HG03108 (cell line): ENCODE results near the gene USP17L24.
"Not testable (repeated sequence)": the region's sequence is repeated elsewhere in the genome, so short reads cannot be mapped to it uniquely, and the experiment has no call there.

Experiments used
- ATAC-seq: cut with Tn5 transposase; IDR thresholded peaks from one replicate; pipeline ENCODE4 v1.9.1; 2021; ENCODE audit warnings: moderate library complexity; ENCODE audit not compliant: unreplicated experiment

Gene USP17L24, protein sequence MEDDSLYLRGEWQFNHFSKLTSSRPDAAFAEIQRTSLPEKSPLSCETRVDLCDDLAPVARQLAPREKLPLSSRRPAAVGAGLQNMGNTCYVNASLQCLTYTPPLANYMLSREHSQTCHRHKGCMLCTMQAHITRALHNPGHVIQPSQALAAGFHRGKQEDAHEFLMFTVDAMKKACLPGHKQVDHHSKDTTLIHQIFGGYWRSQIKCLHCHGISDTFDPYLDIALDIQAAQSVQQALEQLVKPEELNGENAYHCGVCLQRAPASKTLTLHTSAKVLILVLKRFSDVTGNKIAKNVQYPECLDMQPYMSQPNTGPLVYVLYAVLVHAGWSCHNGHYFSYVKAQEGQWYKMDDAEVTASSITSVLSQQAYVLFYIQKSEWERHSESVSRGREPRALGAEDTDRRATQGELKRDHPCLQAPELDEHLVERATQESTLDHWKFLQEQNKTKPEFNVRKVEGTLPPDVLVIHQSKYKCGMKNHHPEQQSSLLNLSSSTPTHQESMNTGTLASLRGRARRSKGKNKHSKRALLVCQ

GRCh38 chr4:9324865-9325264 lies at the start of gene USP17L24:
TSS of gene USP17L24 (plus strand) at chr4:9325165. CDS start at chr4:9325165, 0 bp downstream.
- not testable (repeated sequence) for ATAC-seq

GRCh38 chr4:9324191-9324590 lies 774 bp upstream of the USP17L24 start:
- not testable (repeated sequence) for ATAC-seq

- not testable (repeated sequence) for ATAC-seq
These were observed 4.6 kb downstream of the USP17L24 start, which contains the start of gene USP17L25 for GRCh38 chr4:9329611-9330010. TSS of gene USP17L25 (plus strand) at chr4:9329911. CDS start at chr4:9329911, 0 bp downstream.

DNA sequence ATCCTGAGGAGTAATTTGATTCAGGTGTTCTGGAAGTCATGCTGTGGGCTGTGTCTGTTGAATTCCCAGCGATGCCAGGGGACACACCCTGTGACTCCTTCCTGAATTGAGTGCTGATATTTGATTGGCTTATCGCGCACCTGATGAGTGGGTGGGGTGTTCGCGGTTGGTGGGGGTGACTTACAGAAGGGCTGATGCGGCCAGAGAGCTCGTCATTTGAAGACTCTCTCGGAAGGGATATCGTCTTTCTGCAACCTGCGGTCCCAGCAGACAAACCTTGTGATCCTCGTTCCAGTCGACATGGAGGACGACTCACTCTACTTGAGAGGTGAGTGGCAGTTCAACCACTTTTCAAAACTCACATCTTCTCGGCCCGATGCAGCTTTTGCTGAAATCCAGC lies 9.4 kb downstream of the USP17L24 start, which contains the start of gene USP17L26:
TSS of gene USP17L26 (plus strand) at position 301 of the 400 bp plus-strand sequence. CDS start at position 301, 0 bp downstream.
- ATAC-seq, result not testable (repeated sequence)

GRCh38 chr4:9339103-9339502 lies 14.1 kb downstream of the USP17L24 start, which contains the start of gene USP17L5:
TSS of gene USP17L5 (plus strand) at chr4:9339403. CDS start at chr4:9339403, 0 bp downstream.
- not testable (repeated sequence) for ATAC-seq

- not testable (repeated sequence) for ATAC-seq
These were observed 18.9 kb downstream of the USP17L24 start, which contains the start of gene USP17L27 for GRCh38 chr4:9343848-9344247. TSS of gene USP17L27 (plus strand) at chr4:9344148. CDS start at chr4:9344148, 0 bp downstream.

DNA sequence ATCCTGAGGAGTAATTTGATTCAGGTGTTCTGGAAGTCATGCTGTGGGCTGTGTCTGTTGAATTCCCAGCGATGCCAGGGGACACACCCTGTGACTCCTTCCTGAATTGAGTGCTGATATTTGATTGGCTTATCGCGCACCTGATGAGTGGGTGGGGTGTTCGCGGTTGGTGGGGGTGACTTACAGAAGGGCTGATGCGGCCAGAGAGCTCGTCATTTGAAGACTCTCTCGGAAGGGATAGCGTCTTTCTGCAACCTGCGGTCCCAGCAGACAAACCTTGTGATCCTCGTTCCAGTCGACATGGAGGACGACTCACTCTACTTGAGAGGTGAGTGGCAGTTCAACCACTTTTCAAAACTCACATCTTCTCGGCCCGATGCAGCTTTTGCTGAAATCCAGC lies 23.6 kb downstream of the USP17L24 start, which contains the start of gene USP17L28:
TSS of gene USP17L28 (plus strand) at position 301 of the 400 bp plus-strand sequence. CDS start at position 301, 0 bp downstream.
- ATAC-seq, result not testable (repeated sequence)

- ATAC-seq, result not testable (repeated sequence)
These were observed 25.9 kb downstream of the USP17L24 start for GRCh38 chr4:9350866-9351265.

- ATAC-seq, result not testable (repeated sequence)
These were observed 28.4 kb downstream of the USP17L24 start, which contains the start of gene USP17L29 for GRCh38 chr4:9353338-9353737. TSS of gene USP17L29 (plus strand) at chr4:9353638. CDS start at chr4:9353638, 0 bp downstream.

GRCh38 chr4:9362829-9363228 lies 37.9 kb downstream of the USP17L24 start, which contains the start of gene USP17L30:
TSS of gene USP17L30 (plus strand) at chr4:9363129. CDS start at chr4:9363129, 0 bp downstream.
- not testable (repeated sequence) for ATAC-seq
